IPS-18c (cell line): Measurements from ENCODE around the gene MGRN1.

Experiments used
- H3K4me3 ChIP-seq: 2 replicates; pipeline ENCODE4 v1.7.0; 2013; ENCODE audit warnings: low read depth, mild to moderate bottlenecking, low read length, moderate library complexity; ENCODE audit not compliant: insufficient read depth
- H3K9me3 ChIP-seq: one replicate; pipeline ENCODE4 v1.6.1; 2013; ENCODE audit warnings: mild to moderate bottlenecking, low read length, moderate library complexity; ENCODE audit not compliant: control insufficient read depth, insufficient read depth

The MGRN1 gene

GRCh38 chr16:4696172-4696904 lies 71.7 kb downstream of the MGRN1 start:
- Histone ChIP-seq H3K9me3 (no peaks in the 10 kb centered on the region), H3K4me3 (no peak overlapping the region)

- H3K4me3 ChIP-seq, result no peak overlapping the region
- H3K9me3 ChIP-seq, result no peaks in the 10 kb centered on the region
Measured at GRCh38 chr16:4696905-4697847, 72.5 kb downstream of the MGRN1 start.

DNA sequence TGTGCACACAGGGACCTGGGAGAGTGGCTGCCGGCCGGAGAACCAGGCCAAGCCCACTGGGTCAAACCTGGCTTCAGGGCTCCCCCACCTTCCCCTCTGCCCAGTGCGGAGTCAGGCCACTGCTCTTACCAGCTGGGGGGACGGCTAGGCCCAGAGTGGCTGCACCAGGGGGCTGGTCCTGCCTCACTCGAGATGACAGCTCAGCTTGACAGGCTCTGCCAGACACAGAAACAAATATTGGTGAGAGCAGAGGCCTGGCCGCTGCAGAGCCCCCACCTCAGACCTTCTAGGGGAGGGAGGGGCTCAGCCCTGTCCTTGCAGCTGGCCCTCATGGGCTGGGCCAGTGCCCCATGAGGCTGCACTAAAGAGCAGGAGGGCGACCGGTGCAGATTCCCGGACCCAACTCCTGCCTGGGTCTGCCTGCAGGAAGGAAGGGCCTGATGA lies 73.2 kb downstream of the MGRN1 start:
- H3K4me3 ChIP-seq, result no peak overlapping the region
- H3K9me3 ChIP-seq, result no peaks in the 10 kb centered on the region

DNA sequence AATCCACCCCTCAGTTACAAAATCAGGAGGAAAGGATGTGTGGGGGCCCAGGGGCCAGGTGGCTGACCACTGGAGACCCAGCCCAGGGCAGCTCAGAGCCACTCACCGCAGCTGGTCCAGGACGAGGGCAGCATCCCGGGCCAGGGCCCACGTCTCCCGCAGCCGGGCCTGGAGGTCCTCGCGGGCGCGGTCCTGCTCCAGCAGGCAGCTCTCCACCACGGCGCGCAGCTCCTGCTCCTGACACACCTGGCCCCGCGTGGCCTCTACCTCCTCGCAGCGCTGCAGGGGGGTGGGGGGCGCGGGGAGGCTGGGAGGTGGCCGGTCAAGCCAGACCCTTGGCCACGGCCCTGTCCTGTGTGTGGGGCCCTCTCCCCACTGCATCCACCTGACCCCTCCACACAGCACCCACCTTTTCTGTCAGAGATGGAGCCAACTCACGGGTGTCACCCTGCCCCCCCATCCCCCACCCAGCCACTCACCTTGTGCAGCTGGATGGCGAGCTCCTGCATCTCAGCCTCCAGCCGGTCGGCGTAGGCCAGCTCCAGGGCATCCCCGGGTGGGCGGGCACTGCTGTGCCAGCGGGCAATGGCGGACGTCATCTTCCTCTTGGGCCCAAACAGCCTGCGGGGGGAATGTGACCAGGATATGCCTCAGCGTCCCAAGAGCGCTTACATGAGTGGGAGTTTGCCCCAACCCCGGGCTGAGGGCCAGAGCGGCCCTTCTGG lies 73.9 kb downstream of the MGRN1 start:
- H3K9me3 ChIP-seq, result no peaks in the 10 kb centered on the region
- no peak overlapping the region for H3K4me3 ChIP-seq

- Histone ChIP-seq H3K9me3 (no peaks in the 10 kb centered on the region), H3K4me3 (no peak overlapping the region)
Measured at GRCh38 chr16:4699046-4699556, 74.5 kb downstream of the MGRN1 start.

DNA sequence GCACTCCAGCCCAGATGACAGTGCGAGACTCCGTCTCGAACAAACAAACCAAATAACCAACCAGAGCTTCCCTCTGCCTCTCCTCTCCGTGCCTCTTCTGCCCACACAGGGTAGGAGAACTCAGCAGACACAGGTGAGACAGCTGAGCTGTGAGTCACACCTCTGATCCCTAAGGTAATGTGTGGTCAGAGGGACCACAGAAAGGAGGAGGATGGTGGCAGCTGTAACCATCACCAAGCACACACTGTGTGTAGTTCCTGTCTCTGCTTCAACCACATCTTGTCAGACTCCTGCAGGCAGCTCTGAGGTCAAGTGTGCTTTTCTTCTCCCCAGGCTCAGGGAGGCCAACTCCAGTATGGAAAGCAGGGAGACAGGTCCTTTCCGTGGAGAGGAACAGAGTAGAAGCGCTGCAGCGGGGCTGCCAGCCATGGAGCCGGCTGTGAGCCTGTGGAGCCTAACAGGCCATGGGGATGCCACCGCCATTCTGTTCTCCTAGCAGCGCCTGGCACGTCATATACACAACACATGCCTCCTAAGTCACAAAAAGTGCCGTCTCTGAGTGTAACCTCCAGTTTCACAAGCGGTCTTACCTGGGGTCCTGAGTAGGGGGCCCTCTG lies 75.9 kb downstream of the MGRN1 start:
- Histone ChIP-seq H3K9me3 (no peaks in the 10 kb centered on the region), H3K4me3 (no peak overlapping the region)

GRCh38 chr16:4700997-4701743 lies 76.5 kb downstream of the MGRN1 start:
- Histone ChIP-seq H3K9me3 (no peaks in the 10 kb centered on the region), H3K4me3 (no peak overlapping the region)

DNA sequence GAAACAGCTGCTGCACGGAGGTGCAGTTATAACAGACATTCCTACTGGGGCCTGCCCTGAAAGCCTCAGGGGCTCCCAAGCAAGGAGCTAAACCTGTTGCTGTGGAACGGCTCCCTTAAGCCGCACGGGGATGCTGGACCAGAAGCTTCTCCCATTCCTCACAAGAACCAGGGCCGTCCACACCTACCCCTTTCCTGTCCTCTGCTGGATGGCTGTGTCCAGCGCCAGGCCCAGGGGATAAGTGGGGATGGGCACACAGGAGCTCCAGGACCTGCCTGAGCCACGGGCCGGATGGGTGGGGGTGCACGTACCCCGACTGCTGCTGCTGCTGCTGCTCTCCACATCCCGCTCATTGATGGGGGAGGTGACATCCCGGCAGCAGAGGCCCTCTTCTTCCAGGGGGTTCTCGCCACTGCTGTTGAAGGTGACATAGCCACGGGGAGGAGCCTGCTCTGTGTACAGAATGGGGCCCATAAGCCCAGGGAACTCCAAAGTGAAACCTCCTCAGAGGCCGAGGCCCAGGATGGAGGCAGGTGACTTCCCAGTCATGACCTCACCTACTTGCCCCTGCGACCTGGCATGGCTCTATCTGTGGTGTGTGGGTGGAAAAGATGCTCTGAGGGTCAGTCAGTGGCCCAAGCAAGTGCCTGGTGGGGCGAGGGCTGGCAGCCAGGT lies 77.3 kb downstream of the MGRN1 start:
- no peaks in the 10 kb centered on the region for H3K9me3 ChIP-seq

GRCh38 chr16:4702466-4702808 lies 77.8 kb downstream of the MGRN1 start:
- Histone ChIP-seq H3K4me3 (no peak overlapping the region), H3K9me3 (no peaks in the 10 kb centered on the region)

More for the DNA sequence above, 77.3 kb downstream of the MGRN1 start:
- H3K4me3 ChIP-seq, result no peak overlapping the region

DNA sequence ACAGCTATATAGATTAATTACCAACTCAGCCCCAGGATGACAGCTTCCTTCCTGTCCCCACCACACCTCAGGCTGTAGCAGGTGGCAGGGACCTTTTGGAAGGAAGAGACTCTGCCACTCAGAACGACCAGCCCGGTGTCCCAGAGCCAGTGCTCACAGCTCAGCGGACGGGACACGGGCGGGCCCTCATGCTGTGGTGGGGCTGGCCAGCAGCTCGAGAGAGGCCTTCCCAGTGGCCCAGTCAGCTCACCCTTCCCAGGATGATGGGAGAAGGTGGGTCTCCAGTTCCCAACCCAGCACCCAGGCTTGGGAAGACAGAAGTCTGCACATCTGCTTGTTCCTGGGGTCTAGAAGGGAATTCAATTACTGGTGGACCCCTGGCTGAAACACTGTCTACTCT lies 79.3 kb downstream of the MGRN1 start:
- H3K4me3 ChIP-seq, result no peak overlapping the region
- no peaks in the 10 kb centered on the region for H3K9me3 ChIP-seq

DNA sequence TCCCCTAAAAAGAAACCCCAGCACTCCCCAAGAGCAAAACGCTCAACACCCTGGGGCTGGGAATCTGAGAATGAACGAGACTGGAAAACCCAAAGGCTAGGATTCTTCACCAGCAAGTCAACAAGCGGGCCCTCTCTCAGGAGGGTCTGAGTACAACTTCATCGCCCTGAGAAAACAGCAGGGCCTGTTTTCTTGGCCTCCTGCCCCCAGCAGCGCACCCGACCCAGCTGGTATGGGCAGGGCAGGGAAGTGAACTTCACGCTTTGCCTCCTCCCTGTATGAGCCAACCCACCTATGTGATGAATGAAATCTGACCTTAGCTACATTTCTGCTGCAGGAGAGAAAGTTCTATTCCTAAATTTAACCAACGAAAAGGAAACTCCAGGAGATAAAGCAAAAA lies 79.9 kb downstream of the MGRN1 start:
- Histone ChIP-seq H3K9me3 (no peaks in the 10 kb centered on the region), H3K4me3 (no peak overlapping the region)

DNA sequence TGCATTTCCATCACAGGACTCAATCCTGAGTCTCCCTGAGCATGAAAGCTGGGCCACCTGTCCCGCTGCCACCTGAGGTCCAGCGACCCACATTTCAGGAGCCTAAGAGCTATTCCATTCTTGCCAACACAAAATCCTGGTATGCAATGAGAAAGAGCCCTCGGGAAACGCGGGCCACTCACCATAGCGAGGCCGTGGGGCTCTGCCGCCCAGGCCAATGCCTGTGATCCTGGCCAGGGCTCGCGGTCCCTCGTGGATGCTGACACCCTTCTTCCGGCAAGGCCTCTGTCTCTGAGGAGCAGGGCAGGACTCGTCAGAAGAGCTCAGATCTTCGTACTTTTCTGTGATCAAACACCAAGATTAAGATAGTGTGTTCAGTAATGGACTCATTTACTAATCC lies 80.3 kb downstream of the MGRN1 start:
- Histone ChIP-seq H3K9me3 (no peaks in the 10 kb centered on the region), H3K4me3 (no peak overlapping the region)

- no peak overlapping the region for H3K4me3 ChIP-seq
- H3K9me3 ChIP-seq, result no peaks in the 10 kb centered on the region
Measured at GRCh38 chr16:4706871-4707270, 82.2 kb downstream of the MGRN1 start.

- H3K9me3 ChIP-seq, result no peaks in the 10 kb centered on the region
Measured at GRCh38 chr16:4709481-4709880, 84.9 kb downstream of the MGRN1 start.

DNA sequence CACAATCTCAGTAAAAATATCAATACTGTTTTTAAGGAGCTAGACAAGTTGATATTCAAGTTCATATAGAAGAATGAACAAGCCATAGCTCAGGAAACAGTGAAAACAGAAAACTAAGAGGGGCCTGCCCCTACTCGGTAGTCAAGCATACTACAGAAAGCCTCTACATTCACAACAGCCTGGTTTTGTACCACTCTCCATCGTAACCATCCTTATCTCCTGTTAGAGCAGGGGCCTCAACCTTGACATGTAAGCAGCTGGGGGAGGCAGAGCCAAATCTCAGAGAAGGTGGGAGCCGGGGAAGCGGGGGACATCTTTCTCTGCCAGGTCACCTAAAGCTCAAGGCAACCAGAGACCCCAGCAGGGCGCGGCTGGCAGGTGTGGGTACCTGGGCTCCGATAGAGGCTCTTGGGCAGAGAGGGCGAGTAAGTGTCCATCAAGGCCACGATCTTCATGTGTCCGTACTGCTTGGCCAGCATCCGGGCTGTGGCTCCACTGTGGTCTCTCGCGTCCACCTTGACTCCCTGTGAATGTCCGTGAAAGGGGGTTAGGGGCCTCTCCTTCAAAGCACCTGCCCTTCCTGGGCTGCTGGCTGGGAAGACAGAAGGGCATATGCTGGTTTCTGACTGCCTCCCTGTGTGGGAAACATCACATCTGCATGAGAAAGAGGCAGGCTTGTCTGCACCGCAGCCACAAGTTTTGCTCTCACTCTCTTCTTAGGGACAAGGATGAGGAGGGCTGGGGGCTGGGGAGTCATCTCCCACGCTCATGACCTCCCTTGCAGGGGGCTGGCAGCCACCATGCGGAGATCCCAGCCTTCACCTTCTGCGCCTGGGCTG lies 89.3 kb downstream of the MGRN1 start:
- Histone ChIP-seq H3K4me3 (no peak overlapping the region), H3K9me3 (no peaks in the 10 kb centered on the region)

More at GRCh38 chr16:4709481-4709880, 84.9 kb downstream of the MGRN1 start:
- H3K4me3 ChIP-seq, result no peak overlapping the region
